CD14-positive monocyte (primary cell): ENCODE data around the gene RIC3. TPM values are rescaled to one million over a fixed set of nuclear protein-coding genes. Genes with fewer than 3 reads are reported as not detected.

ENCODE experiments used
- DNase-seq, 3 donors: peaks; one replicate each; pipeline ENCODE4 v3.0.0-alpha.2; 2011 to 2022
- H2AFZ ChIP-seq: 2 replicates; pipeline ENCODE4 v1.6.0; 2012; ENCODE audit warnings: mild to moderate bottlenecking, low read depth, low read length, inconsistent platforms; ENCODE audit not compliant: insufficient read depth, poor library complexity, severe bottlenecking
- H3K27ac ChIP-seq, 2 donors: 1 replicate in 1 of 2; 2 replicates in 1 of 2; pipeline ENCODE4 v1.5.1; 2012 to 2013; ENCODE audit warnings: low read length in 2 of 2, control low read depth in 1 of 2, inconsistent platforms in 1 of 2, low read depth in 1 of 2, mild to moderate bottlenecking in 1 of 2
- H3K27me3 ChIP-seq, 2 donors: one replicate each; pipeline versions ENCODE4 v1.6.0 to v1.6.1; 2011 to 2013; ENCODE audit warnings: low read length in 2 of 2; ENCODE audit not compliant: control insufficient read depth in 2 of 2, insufficient read depth in 2 of 2
- H3K36me3 ChIP-seq, 2 donors: replicated peaks in 1 of 2; 1 replicate in 1 of 2; 2 replicates in 1 of 2; pipeline versions ENCODE4 v1.5.1 to v1.6.1; 2012 to 2013; ENCODE audit warnings: low read length in 2 of 2, control low read depth in 1 of 2, inconsistent platforms in 1 of 2, mild to moderate bottlenecking in 1 of 2; ENCODE audit not compliant: insufficient read depth in 2 of 2, control insufficient read depth in 1 of 2
- H3K4me1 ChIP-seq, 2 donors: 1 replicate in 1 of 2; 2 replicates in 1 of 2; pipeline versions ENCODE4 v1.5.1 to v1.6.1; 2012 to 2013; ENCODE audit warnings: low read length in 2 of 2, control low read depth in 1 of 2, inconsistent platforms in 1 of 2, mild to moderate bottlenecking in 1 of 2, moderate library complexity in 1 of 2; ENCODE audit not compliant: insufficient read depth in 2 of 2, control insufficient read depth in 1 of 2
- H3K4me2 ChIP-seq: replicated peaks from 2 replicates; pipeline ENCODE3; 2012; ENCODE audit warnings: low read length, moderate library complexity, mild to moderate bottlenecking; ENCODE audit not compliant: poor library complexity, severe bottlenecking; ENCODE audit errors: extremely low read depth
- H3K4me3 ChIP-seq, 3 experiments: fragments of 200-600 bp in 1 of 3; sonication (generic) in 1 of 3; replicated peaks in 1 of 3; 1 replicate in 2 of 3; 2 replicates in 1 of 3; pipeline ENCODE4 v1.5.1; 2011 to 2013; ENCODE audit warnings: low read length in 3 of 3, mild to moderate bottlenecking in 3 of 3, control low read depth in 2 of 3, low read depth in 2 of 3, inconsistent platforms in 1 of 3, moderate library complexity in 1 of 3
- H3K79me2 ChIP-seq: 2 replicates; pipeline ENCODE4 v1.6.0; 2012; ENCODE audit warnings: mild to moderate bottlenecking, control low read depth, inconsistent platforms, low read length, moderate library complexity; ENCODE audit not compliant: insufficient read depth
- H3K9ac ChIP-seq: 2 replicates; pipeline ENCODE4 v1.6.0; 2017; ENCODE audit warnings: low read length, mild to moderate bottlenecking; ENCODE audit not compliant: insufficient read depth, poor library complexity, severe bottlenecking
- H3K9me3 ChIP-seq, 2 donors: replicated peaks in 1 of 2; 1 replicate in 1 of 2; 2 replicates in 1 of 2; pipeline versions ENCODE4 v1.5.1 to v1.6.1; 2012 to 2013; ENCODE audit warnings: low read length in 2 of 2, control low read depth in 1 of 2; ENCODE audit not compliant: control insufficient read depth in 1 of 2, insufficient read depth in 1 of 2
- H4K20me1 ChIP-seq: 2 replicates; pipeline ENCODE4 v1.6.0; 2012; ENCODE audit warnings: mild to moderate bottlenecking, low read length, control low read depth, moderate library complexity; ENCODE audit not compliant: insufficient read depth
- H3K27ac Mint-ChIP-seq, 7 donors: one replicate each; pipeline ENCODE4 v1.8.0; 2020; ENCODE audit warnings: mild to moderate bottlenecking in 7 of 7, mixed read lengths in 7 of 7, moderate library complexity in 6 of 7, inconsistent platforms in 2 of 7
- H3K27me3 Mint-ChIP-seq, 3 donors: one replicate each; pipeline ENCODE4 v1.8.0; 2021 to 2022; ENCODE audit warnings: low read depth in 3 of 3, mild to moderate bottlenecking in 3 of 3, mixed read lengths in 3 of 3, moderate library complexity in 3 of 3, inconsistent platforms in 1 of 3
- H3K36me3 Mint-ChIP-seq, 2 donors: one replicate each; pipeline ENCODE4 v1.8.0; 2020; ENCODE audit warnings: mixed read lengths in 2 of 2, inconsistent platforms in 1 of 2, mild to moderate bottlenecking in 1 of 2
- H3K4me1 Mint-ChIP-seq: one replicate; pipeline ENCODE4 v1.8.0; 2020; ENCODE audit warnings: mild to moderate bottlenecking, mixed read lengths
- H3K4me3 Mint-ChIP-seq, 2 donors: one replicate each; pipeline ENCODE4 v1.8.0; 2020; ENCODE audit warnings: mild to moderate bottlenecking in 2 of 2, mixed read lengths in 2 of 2, moderate library complexity in 1 of 2
- H3K9me3 Mint-ChIP-seq, 7 donors: one replicate each; pipeline ENCODE4 v1.8.0; 2020 to 2022; ENCODE audit warnings: mixed read lengths in 7 of 7, mild to moderate bottlenecking in 6 of 7, moderate library complexity in 6 of 7, inconsistent platforms in 2 of 7
- CTCF ChIP-seq: fragments of 200-600 bp; IDR thresholded peaks from one replicate; pipeline ENCODE4 v1.8.0; 2022; ENCODE audit warnings: antibody characterized with exemption, mild to moderate bottlenecking
- WGBS: methylation state at CpG from one replicate; pipeline ENCODE4 v1.1.5; 2013; ENCODE audit warnings: missing lambda C conversion rate; ENCODE audit not compliant: insufficient coverage; 5-methylcytosine and 5-hydroxymethylcytosine counted together
- intact Hi-C, 2 donors: fragments of 100-400 bp; cut with micrococcal nuclease; formaldehyde crosslinking; loops; one replicate each; pipeline versions ENCODE4 v1.15.0 to v1.15.1; 2023
- polyA plus RNA-seq, 3 donors: library from polyadenylated mRNA; depleted of rRNA in 1 of 3; unstranded in 2 of 3; stranded (reverse) in 1 of 3; fragments of 300-500 nt in 2 of 3; fragments of >200 nt in 1 of 3; fragmentation: Illumina TruSeq in 2 of 3; gene quantifications; 1 replicate in 2 of 3; 2 replicates in 1 of 3; pipeline ENCODE4 v1.2.3, GENCODE V29; 2012 to 2021

The RIC3 gene
- polyA plus RNA-seq, 3 donors, result 0.17 TPM; not detected in 2

GRCh38 chr11:8066036-8066910, 102.6 kb downstream of the RIC3 start:
- Histone ChIP-seq H2AFZ (no peak overlapping the region), H3K27me3 (peaks cover 0 to 2% of the 10 kb centered on the region in 2 donors), H3K4me2 (no peak overlapping the region), H3K4me3 (no peak overlapping the region), H3K4me1 (no peaks in the 10 kb centered on the region), H3K9me3 (no peaks in the 10 kb centered on the region), H3K79me2 (no peaks in the 10 kb centered on the region), H3K9ac (no peak overlapping the region), H4K20me1 (no peaks in the 10 kb centered on the region), H3K36me3 (no peaks in the 10 kb centered on the region), H3K27ac (no peak overlapping the region)
- Mint-ChIP-seq H3K27me3 (peaks cover 6 to 15% (median 7%) of the 10 kb centered on the region in 3 donors), H3K27ac (no peak overlapping the region), H3K36me3 (no peaks in the 10 kb centered on the region), H3K9me3 (peaks cover 0 to 2% (median 0%) of the 10 kb centered on the region in 7 donors), H3K4me1 (no peaks in the 10 kb centered on the region), H3K4me3 (no peak overlapping the region)
- DNase-seq, result no peak
- intact Hi-C loops, result no loop called here
- 84% methylated on average over 12 of the region's 17 CpGs for WGBS
- no peak for TF ChIP-seq CTCF

GRCh38 chr11:8065031-8065430, 103.8 kb downstream of the RIC3 start:
- Histone ChIP-seq H3K27ac (no peak overlapping the region), H3K4me2 (no peak overlapping the region), H4K20me1 (no peaks in the 10 kb centered on the region), H3K4me3 (no peak overlapping the region), H2AFZ (no peak overlapping the region), H3K79me2 (no peaks in the 10 kb centered on the region), H3K9me3 (no peaks in the 10 kb centered on the region), H3K36me3 (no peaks in the 10 kb centered on the region), H3K27me3 (peaks cover 0 to 2% of the 10 kb centered on the region in 2 donors), H3K4me1 (no peaks in the 10 kb centered on the region), H3K9ac (no peak overlapping the region)
- intact Hi-C loops, result no loop called here
- peaks cover 0 to 2% (median 0%) of the 10 kb centered on the region in 7 donors for H3K9me3 Mint-ChIP-seq
- peaks cover 6 to 13% (median 7%) of the 10 kb centered on the region in 3 donors for H3K27me3 Mint-ChIP-seq
- H3K27ac Mint-ChIP-seq, result no peak overlapping the region
- H3K4me3 Mint-ChIP-seq, result no peak overlapping the region
- no CpG with 5 or more reads among the region's 2 CpGs for WGBS
- no peak for DNase-seq
- no peaks in the 10 kb centered on the region for H3K4me1 Mint-ChIP-seq
- TF ChIP-seq CTCF, result no peak
- H3K36me3 Mint-ChIP-seq, result no peaks in the 10 kb centered on the region
